ENCODE data around the gene ZNF609. TPM values are rescaled to one million over a fixed set of nuclear protein-coding genes. Genes with fewer than 3 reads are reported as not detected.

ZNF609 gene
- total RNA-seq, 1 experiment from 2014 or later: 35.0 TPM

GRCh38 chr15:64717130-64717529, 256.8 kb downstream of the ZNF609 start:
- no peaks in the 10 kb centered on the region for H3K9me3 ChIP-seq (ENCODE audit: low read depth, low read length, poor library complexity, severe bottlenecking)
- H3K36me3 ChIP-seq (ENCODE audit: insufficient read depth, low read length, poor library complexity, severe bottlenecking): no peaks in the 10 kb centered on the region
- no peak overlapping the region for H3K27ac ChIP-seq (ENCODE audit: low read depth, low read length, poor library complexity, severe bottlenecking)
- H3K4me3 ChIP-seq (ENCODE audit: low read depth, low read length, poor library complexity, severe bottlenecking): no peak overlapping the region
- H3K4me1 ChIP-seq (ENCODE audit: insufficient read depth, low read length, poor library complexity, severe bottlenecking): no peaks in the 10 kb centered on the region
- TF ChIP-seq EZH2 (IDR thresholded peaks at IDR 0.05; ENCODE audit: borderline replicate concordance, low read depth, low read length, poor library complexity, severe bottlenecking): no peak
- TF ChIP-seq, protein P1, sequence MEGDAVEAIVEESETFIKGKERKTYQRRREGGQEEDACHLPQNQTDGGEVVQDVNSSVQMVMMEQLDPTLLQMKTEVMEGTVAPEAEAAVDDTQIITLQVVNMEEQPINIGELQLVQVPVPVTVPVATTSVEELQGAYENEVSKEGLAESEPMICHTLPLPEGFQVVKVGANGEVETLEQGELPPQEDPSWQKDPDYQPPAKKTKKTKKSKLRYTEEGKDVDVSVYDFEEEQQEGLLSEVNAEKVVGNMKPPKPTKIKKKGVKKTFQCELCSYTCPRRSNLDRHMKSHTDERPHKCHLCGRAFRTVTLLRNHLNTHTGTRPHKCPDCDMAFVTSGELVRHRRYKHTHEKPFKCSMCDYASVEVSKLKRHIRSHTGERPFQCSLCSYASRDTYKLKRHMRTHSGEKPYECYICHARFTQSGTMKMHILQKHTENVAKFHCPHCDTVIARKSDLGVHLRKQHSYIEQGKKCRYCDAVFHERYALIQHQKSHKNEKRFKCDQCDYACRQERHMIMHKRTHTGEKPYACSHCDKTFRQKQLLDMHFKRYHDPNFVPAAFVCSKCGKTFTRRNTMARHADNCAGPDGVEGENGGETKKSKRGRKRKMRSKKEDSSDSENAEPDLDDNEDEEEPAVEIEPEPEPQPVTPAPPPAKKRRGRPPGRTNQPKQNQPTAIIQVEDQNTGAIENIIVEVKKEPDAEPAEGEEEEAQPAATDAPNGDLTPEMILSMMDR (conservative IDR thresholded peaks at IDR 0.05; ENCODE audit: low read depth, low read length): no peak
- intact Hi-C loops (cut with micrococcal nuclease; ENCODE audit: unreplicated experiment): no loop called here
- H3K27me3 ChIP-seq (replicated peaks; ENCODE audit: insufficient read depth, low read depth, low read length, poor library complexity): no peaks in the 10 kb centered on the region
- ChIA-PET CTCF (interaction anchor here (1.9 kb wide), 1 partner anchor 11 kb away, joined by 5 read pairs; no protein-coding TSS in a partner anchor), POLR2A (ENCODE audit: low non-redundant PET) (no interaction called here)
- DNase-seq (ENCODE audit: low spot score): no peak
- BruUV-seq (replicated peaks): no TSS peak

GRCh38 chr15:64717735-64718495, 257.5 kb downstream of the ZNF609 start:
- intact Hi-C loops (cut with micrococcal nuclease; ENCODE audit: unreplicated experiment): no loop called here
- no peak for TF ChIP-seq EZH2 (IDR thresholded peaks at IDR 0.05; ENCODE audit: borderline replicate concordance, low read depth, low read length, poor library complexity, severe bottlenecking)
- TF ChIP-seq, protein P1 (conservative IDR thresholded peaks at IDR 0.05; ENCODE audit: low read depth, low read length): no peak
- POLR2A ChIA-PET (ENCODE audit: low non-redundant PET): no interaction called here
- Histone ChIP-seq H3K4me1 (ENCODE audit: insufficient read depth, low read length, poor library complexity, severe bottlenecking) (no peaks in the 10 kb centered on the region), H3K9me3 (ENCODE audit: low read depth, low read length, poor library complexity, severe bottlenecking) (no peaks in the 10 kb centered on the region), H3K36me3 (ENCODE audit: insufficient read depth, low read length, poor library complexity, severe bottlenecking) (no peaks in the 10 kb centered on the region), H3K4me3 (ENCODE audit: low read depth, low read length, poor library complexity, severe bottlenecking) (no peak overlapping the region), H3K27ac (ENCODE audit: low read depth, low read length, poor library complexity, severe bottlenecking) (no peak overlapping the region), H3K27me3 (replicated peaks; ENCODE audit: insufficient read depth, low read depth, low read length, poor library complexity) (no peaks in the 10 kb centered on the region)
- DNase-seq (ENCODE audit: low spot score): no peak
- CTCF ChIA-PET: interaction anchor here (1.9 kb wide), 1 partner anchor 10 kb away, joined by 5 read pairs; no protein-coding TSS in a partner anchor
- BruUV-seq (replicated peaks): no TSS peak

DNA sequence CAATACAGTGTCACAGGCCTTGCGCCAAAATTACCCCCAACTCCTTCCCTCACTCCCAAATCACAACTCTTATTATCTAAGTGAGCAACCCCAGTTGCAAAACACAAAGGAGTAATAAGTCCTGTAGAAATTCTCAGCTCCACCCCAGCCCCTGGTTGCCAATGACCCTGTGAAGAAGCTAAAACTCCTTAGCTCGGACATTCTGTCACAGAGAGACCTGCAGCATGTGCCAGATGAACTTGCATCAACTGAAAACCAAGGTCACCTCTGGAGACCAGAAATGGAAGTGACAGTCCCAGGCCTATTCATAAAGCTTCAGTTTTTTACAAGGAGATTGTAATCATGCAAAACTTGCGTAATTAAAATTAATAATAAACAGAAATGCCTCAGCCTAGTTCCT, 259.8 kb downstream of the ZNF609 start:
- no TSS peak for BruUV-seq (replicated peaks)
- TF ChIP-seq, protein P1 (conservative IDR thresholded peaks at IDR 0.05; ENCODE audit: low read depth, low read length): no peak
- no peak for TF ChIP-seq EZH2 (IDR thresholded peaks at IDR 0.05; ENCODE audit: borderline replicate concordance, low read depth, low read length, poor library complexity, severe bottlenecking)

More for the DNA sequence above, 259.8 kb downstream of the ZNF609 start:
- Histone ChIP-seq H3K27ac (ENCODE audit: low read depth, low read length, poor library complexity, severe bottlenecking) (no peak overlapping the region), H3K36me3 (ENCODE audit: insufficient read depth, low read length, poor library complexity, severe bottlenecking) (no peaks in the 10 kb centered on the region), H3K4me3 (ENCODE audit: low read depth, low read length, poor library complexity, severe bottlenecking) (no peak overlapping the region), H3K4me1 (ENCODE audit: insufficient read depth, low read length, poor library complexity, severe bottlenecking) (no peaks in the 10 kb centered on the region), H3K27me3 (replicated peaks; ENCODE audit: insufficient read depth, low read depth, low read length, poor library complexity) (no peaks in the 10 kb centered on the region), H3K9me3 (ENCODE audit: low read depth, low read length, poor library complexity, severe bottlenecking) (no peaks in the 10 kb centered on the region)
- ChIA-PET POLR2A (ENCODE audit: low non-redundant PET) (no interaction called here), CTCF (interaction anchor here (0.6 kb wide), 1 partner anchor 8 kb away, joined by 3 read pairs; no protein-coding TSS in a partner anchor)
- no peak for DNase-seq (ENCODE audit: low spot score)
- intact Hi-C loops (cut with micrococcal nuclease; ENCODE audit: unreplicated experiment): no loop called here

Data from A673 (cell line).